ENCODE results near the gene CTNNA2. TPM values are rescaled to one million over a fixed set of nuclear protein-coding genes. Genes with fewer than 3 reads are reported as not detected.

CTNNA2 gene
- total and polyA plus RNA-seq, 5 donors: 0.08 to 0.42 (median 0.11) TPM; not detected in 1

GRCh38 chr2:80530442-80531064 is 1017.7 kb downstream of the CTNNA2 start:
- H3K4me1 ChIP-seq (ENCODE audit: control insufficient read depth, insufficient read depth, low read length): no peaks in the 10 kb centered on the region
- intact Hi-C loops (cut with DNase I): no loop called here
- 44% methylated on average over 3 of the region's 3 CpGs for WGBS

GRCh38 chr2:80531319-80531718 is 1018.5 kb downstream of the CTNNA2 start:
- DNase-seq (no peak), ATAC-seq (no peak)
- H3K9me3 ChIP-seq (ENCODE audit: control insufficient read depth, low read length): no peaks in the 10 kb centered on the region
- H3K4me1 ChIP-seq (ENCODE audit: control insufficient read depth, insufficient read depth, low read length): no peaks in the 10 kb centered on the region
- 78% methylated on average over 1 of the region's 1 CpG for WGBS
- intact Hi-C loops (cut with DNase I): no loop called here
- H3K4me3 ChIP-seq (ENCODE audit: low read length): no peak overlapping the region
- no peak overlapping the region for H3K27ac ChIP-seq (ENCODE audit: low read length)
- H3K27me3 ChIP-seq (ENCODE audit: control insufficient read depth, insufficient read depth): no peaks in the 10 kb centered on the region

More at GRCh38 chr2:80530442-80531064, 1017.7 kb downstream of the CTNNA2 start:
- no peaks in the 10 kb centered on the region for H3K9me3 ChIP-seq (ENCODE audit: control insufficient read depth, low read length)
- H3K27me3 ChIP-seq (ENCODE audit: control insufficient read depth, insufficient read depth): no peaks in the 10 kb centered on the region
- DNase-seq (no peak), ATAC-seq (no peak)
- H3K27ac ChIP-seq (ENCODE audit: low read length): no peak overlapping the region
- H3K4me3 ChIP-seq (ENCODE audit: low read length): no peak overlapping the region

GRCh38 chr2:80545420-80546210 is 1032.8 kb downstream of the CTNNA2 start:
- H3K9me3 ChIP-seq (ENCODE audit: control insufficient read depth, low read length): no peaks in the 10 kb centered on the region
- WGBS: 56% methylated on average over 13 of the region's 13 CpGs
- no peak for DNase-seq
- intact Hi-C loops (cut with DNase I): no loop called here
- H3K27me3 ChIP-seq (ENCODE audit: control insufficient read depth, insufficient read depth): no peaks in the 10 kb centered on the region
- H3K4me3 ChIP-seq (ENCODE audit: low read length): no peak overlapping the region
- no peak overlapping the region for H3K27ac ChIP-seq (ENCODE audit: low read length)
- H3K4me1 ChIP-seq (ENCODE audit: control insufficient read depth, insufficient read depth, low read length): no peaks in the 10 kb centered on the region
- no peak for ATAC-seq

- Histone ChIP-seq H3K27ac (ENCODE audit: low read length) (no peak overlapping the region), H3K4me3 (ENCODE audit: low read length) (no peak overlapping the region), H3K9me3 (ENCODE audit: control insufficient read depth, low read length) (no peaks in the 10 kb centered on the region), H3K27me3 (ENCODE audit: control insufficient read depth, insufficient read depth) (no peaks in the 10 kb centered on the region), H3K4me1 (ENCODE audit: control insufficient read depth, insufficient read depth, low read length) (no peaks in the 10 kb centered on the region)
- DNase-seq (no peak), ATAC-seq (no peak)
- WGBS: 77% methylated on average over 1 of the region's 1 CpG
- intact Hi-C loops (cut with DNase I): no loop called here
Measured at GRCh38 chr2:80546766-80547165, 1033.9 kb downstream of the CTNNA2 start.

- intact Hi-C loops (cut with DNase I): no loop called here
- DNase-seq (no peak), ATAC-seq (no peak)
- H3K4me3 ChIP-seq (ENCODE audit: low read length): no peak overlapping the region
- H3K27me3 ChIP-seq (ENCODE audit: control insufficient read depth, insufficient read depth): no peaks in the 10 kb centered on the region
- H3K27ac ChIP-seq (ENCODE audit: low read length): no peak overlapping the region
- H3K9me3 ChIP-seq (ENCODE audit: control insufficient read depth, low read length): no peaks in the 10 kb centered on the region
- H3K4me1 ChIP-seq (ENCODE audit: control insufficient read depth, insufficient read depth, low read length): no peaks in the 10 kb centered on the region
Measured at GRCh38 chr2:80547344-80547743, 1034.5 kb downstream of the CTNNA2 start.

GRCh38 chr2:80548469-80548868 is 1035.6 kb downstream of the CTNNA2 start:
- DNase-seq: peak; percentile 20 to 78 (median 71)
- Histone ChIP-seq H3K4me3 (ENCODE audit: low read length) (no peak overlapping the region), H3K4me1 (ENCODE audit: control insufficient read depth, insufficient read depth, low read length) (no peaks in the 10 kb centered on the region), H3K9me3 (ENCODE audit: control insufficient read depth, low read length) (no peaks in the 10 kb centered on the region), H3K27me3 (ENCODE audit: control insufficient read depth, insufficient read depth) (no peaks in the 10 kb centered on the region), H3K27ac (ENCODE audit: low read length) (no peak overlapping the region)
- intact Hi-C loops (cut with DNase I): no loop called here
- 54% methylated on average over 5 of the region's 5 CpGs for WGBS
- ATAC-seq: peak; percentile 69 to 96

- ATAC-seq (no peak), DNase-seq (no peak)
- Histone ChIP-seq H3K4me1 (ENCODE audit: control insufficient read depth, insufficient read depth, low read length) (no peaks in the 10 kb centered on the region), H3K27ac (ENCODE audit: low read length) (no peak overlapping the region), H3K4me3 (ENCODE audit: low read length) (no peak overlapping the region), H3K27me3 (ENCODE audit: control insufficient read depth, insufficient read depth) (no peaks in the 10 kb centered on the region), H3K9me3 (ENCODE audit: control insufficient read depth, low read length) (no peaks in the 10 kb centered on the region)
- 66% methylated on average over 3 of the region's 3 CpGs for WGBS
- intact Hi-C loops (cut with DNase I): no loop called here
Measured at GRCh38 chr2:80549901-80550300, 1037.0 kb downstream of the CTNNA2 start.

GRCh38 chr2:80560326-80560725 is 1047.5 kb downstream of the CTNNA2 start:
- 48% methylated on average over 4 of the region's 4 CpGs for WGBS
- Histone ChIP-seq H3K4me1 (ENCODE audit: control insufficient read depth, insufficient read depth, low read length) (no peaks in the 10 kb centered on the region), H3K27me3 (ENCODE audit: control insufficient read depth, insufficient read depth) (no peaks in the 10 kb centered on the region), H3K27ac (ENCODE audit: low read length) (no peak overlapping the region), H3K4me3 (ENCODE audit: low read length) (no peak overlapping the region), H3K9me3 (ENCODE audit: control insufficient read depth, low read length) (no peaks in the 10 kb centered on the region)
- intact Hi-C loops (cut with DNase I): no loop called here
- DNase-seq (no peak), ATAC-seq (no peak)

GRCh38 chr2:80568011-80568410 is 1055.2 kb downstream of the CTNNA2 start:
- H3K4me1 ChIP-seq (ENCODE audit: control insufficient read depth, insufficient read depth, low read length): no peaks in the 10 kb centered on the region
- H3K9me3 ChIP-seq (ENCODE audit: control insufficient read depth, low read length): no peaks in the 10 kb centered on the region
- ATAC-seq (no peak), DNase-seq (no peak)
- H3K27me3 ChIP-seq (ENCODE audit: control insufficient read depth, insufficient read depth): no peaks in the 10 kb centered on the region
- intact Hi-C loops (cut with DNase I): no loop called here
- H3K27ac ChIP-seq (ENCODE audit: low read length): no peak overlapping the region
- no peak overlapping the region for H3K4me3 ChIP-seq (ENCODE audit: low read length)
- 79% methylated on average over 3 of the region's 3 CpGs for WGBS

- no peaks in the 10 kb centered on the region for H3K4me1 ChIP-seq (ENCODE audit: control insufficient read depth, insufficient read depth, low read length)
- DNase-seq (no peak), ATAC-seq (no peak)
- WGBS: 78% methylated on average over 6 of the region's 6 CpGs
- no peaks in the 10 kb centered on the region for H3K27me3 ChIP-seq (ENCODE audit: control insufficient read depth, insufficient read depth)
- no peaks in the 10 kb centered on the region for H3K9me3 ChIP-seq (ENCODE audit: control insufficient read depth, low read length)
- intact Hi-C loops (cut with DNase I): no loop called here
- no peak overlapping the region for H3K4me3 ChIP-seq (ENCODE audit: low read length)
- no peak overlapping the region for H3K27ac ChIP-seq (ENCODE audit: low read length)
Measured at GRCh38 chr2:80573167-80573566, 1060.3 kb downstream of the CTNNA2 start.

GRCh38 chr2:80573950-80574349 is 1061.1 kb downstream of the CTNNA2 start:
- intact Hi-C loops (cut with DNase I): no loop called here
- H3K9me3 ChIP-seq (ENCODE audit: control insufficient read depth, low read length): no peaks in the 10 kb centered on the region
- H3K27ac ChIP-seq (ENCODE audit: low read length): no peak overlapping the region
- no peak for ATAC-seq
- H3K27me3 ChIP-seq (ENCODE audit: control insufficient read depth, insufficient read depth): no peaks in the 10 kb centered on the region
- no peak for DNase-seq
- 90% methylated on average over 10 of the region's 10 CpGs for WGBS
- no peaks in the 10 kb centered on the region for H3K4me1 ChIP-seq (ENCODE audit: control insufficient read depth, insufficient read depth, low read length)
- H3K4me3 ChIP-seq (ENCODE audit: low read length): no peak overlapping the region
